Astrocyte (in vitro differentiated cells and primary cell): ENCODE measurements around the gene RAB6A.

Experiments
- EZH2 ChIP-seq: IDR thresholded peaks from 2 replicates; pipeline ENCODE4 v1.6.1; 2012; ENCODE audit warnings: mild to moderate bottlenecking, low read length, inconsistent platforms; ENCODE audit not compliant: insufficient read depth
- TF ChIP-seq, protein P1 (sequence below): IDR thresholded peaks from 2 replicates; pipeline ENCODE4 v1.5.1; 2011; ENCODE audit warnings: low read depth, mild to moderate bottlenecking, inconsistent platforms, low read length, moderate library complexity; ENCODE audit not compliant: insufficient read depth

GRCh38 chr11:73655686-73656085, 105.2 kb downstream of the RAB6A start:
- TF ChIP-seq, protein P1, sequence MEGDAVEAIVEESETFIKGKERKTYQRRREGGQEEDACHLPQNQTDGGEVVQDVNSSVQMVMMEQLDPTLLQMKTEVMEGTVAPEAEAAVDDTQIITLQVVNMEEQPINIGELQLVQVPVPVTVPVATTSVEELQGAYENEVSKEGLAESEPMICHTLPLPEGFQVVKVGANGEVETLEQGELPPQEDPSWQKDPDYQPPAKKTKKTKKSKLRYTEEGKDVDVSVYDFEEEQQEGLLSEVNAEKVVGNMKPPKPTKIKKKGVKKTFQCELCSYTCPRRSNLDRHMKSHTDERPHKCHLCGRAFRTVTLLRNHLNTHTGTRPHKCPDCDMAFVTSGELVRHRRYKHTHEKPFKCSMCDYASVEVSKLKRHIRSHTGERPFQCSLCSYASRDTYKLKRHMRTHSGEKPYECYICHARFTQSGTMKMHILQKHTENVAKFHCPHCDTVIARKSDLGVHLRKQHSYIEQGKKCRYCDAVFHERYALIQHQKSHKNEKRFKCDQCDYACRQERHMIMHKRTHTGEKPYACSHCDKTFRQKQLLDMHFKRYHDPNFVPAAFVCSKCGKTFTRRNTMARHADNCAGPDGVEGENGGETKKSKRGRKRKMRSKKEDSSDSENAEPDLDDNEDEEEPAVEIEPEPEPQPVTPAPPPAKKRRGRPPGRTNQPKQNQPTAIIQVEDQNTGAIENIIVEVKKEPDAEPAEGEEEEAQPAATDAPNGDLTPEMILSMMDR, result no peak
- no peak for TF ChIP-seq EZH2
